EL (cell line): ENCODE results near the gene RAD54L.
A peak's percentile ranks its signal among the peaks of the same experiment; 100 is the strongest.
"Not testable (repeated sequence)": the region's sequence is repeated elsewhere in the genome, so short reads cannot be mapped to it uniquely, and the experiment has no call there.

Experiments
- DNase-seq: peaks from one replicate; pipeline ENCODE4 v3.0.0-alpha.2; 2016

The RAD54L gene

GRCh38 chr1:46242918-46243317 is 4.6 kb upstream of the RAD54L start:
- DNase-seq = no peak

DNA sequence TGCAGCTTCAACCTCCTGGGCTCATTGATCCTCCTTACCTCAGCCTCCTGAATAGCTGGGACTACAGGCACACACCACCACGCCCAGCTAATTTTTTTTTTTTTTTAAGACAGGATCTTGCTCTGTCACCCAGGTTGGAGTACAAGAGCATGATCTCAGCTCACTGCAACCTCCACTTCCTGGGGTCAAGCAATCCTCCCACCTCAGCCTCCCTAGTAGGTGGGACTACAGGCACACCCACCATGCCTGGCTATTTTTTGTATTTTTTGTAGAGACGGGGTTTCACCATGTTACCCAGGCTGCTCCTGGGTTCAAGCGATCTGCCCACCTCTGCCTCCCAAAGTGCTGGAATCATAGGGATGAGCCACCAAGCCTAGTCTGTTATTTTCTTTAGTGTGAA is 3.7 kb upstream of the RAD54L start:
- DNase-seq = not testable (repeated sequence)

DNA sequence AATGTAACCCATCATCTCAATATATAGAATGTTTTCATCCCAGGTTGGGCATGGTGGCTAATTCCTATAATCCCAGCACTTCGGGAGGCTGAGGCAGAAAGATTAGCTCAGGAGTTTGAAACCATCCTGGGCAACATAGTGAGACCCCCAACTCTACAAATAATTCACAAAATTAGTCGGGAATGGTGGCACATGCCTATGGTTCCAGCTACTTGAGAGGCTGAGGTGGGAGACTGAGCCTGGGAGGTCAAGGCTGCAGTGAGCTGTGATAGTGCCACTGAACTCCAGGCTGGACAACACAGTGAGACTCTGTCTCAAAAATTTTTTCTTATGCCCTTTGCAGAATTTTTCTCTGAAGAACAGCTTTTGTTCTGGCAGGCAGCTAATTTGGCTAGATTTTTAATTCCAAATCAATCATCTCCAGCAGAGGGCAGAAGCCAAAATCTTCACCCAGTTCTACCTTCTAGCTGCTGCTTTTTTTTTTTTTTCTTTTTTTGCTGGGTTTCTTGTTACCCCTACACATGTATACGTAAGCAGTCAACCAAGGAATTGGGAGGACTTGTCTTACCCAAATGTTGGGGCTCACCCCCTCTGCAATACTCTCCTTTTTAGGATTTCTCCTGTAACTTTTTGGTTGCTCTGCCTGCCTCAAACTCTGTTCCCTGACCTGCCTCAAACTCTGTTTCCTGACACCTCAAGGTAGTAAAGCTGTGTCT is 2.7 kb upstream of the RAD54L start:
- peak; percentile 26 for DNase-seq

DNA sequence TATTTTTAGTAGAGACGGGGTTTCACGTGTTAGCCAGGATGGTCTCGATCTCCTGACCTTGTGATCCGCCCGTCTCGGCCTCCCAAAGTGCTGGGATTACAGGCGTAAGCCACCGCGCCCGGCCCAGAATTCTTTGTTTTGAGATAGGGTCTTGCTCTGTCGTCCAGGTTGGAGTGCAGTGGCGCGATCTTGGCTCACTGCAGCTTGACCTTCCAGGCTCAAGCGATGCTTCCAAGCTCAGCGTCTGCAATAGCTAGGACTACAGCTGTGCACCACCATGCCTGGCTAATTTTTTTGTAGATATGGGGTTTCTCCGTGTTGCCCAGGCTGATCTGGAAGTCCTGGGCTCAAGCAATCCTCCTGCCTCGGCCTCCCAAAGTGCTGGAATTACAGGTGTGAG is 1.4 kb upstream of the RAD54L start:
- not testable (repeated sequence) for DNase-seq

- peak; percentile 67 for DNase-seq
Measured at GRCh38 chr1:46246548-46247435, 771 bp upstream of the RAD54L start.

DNA sequence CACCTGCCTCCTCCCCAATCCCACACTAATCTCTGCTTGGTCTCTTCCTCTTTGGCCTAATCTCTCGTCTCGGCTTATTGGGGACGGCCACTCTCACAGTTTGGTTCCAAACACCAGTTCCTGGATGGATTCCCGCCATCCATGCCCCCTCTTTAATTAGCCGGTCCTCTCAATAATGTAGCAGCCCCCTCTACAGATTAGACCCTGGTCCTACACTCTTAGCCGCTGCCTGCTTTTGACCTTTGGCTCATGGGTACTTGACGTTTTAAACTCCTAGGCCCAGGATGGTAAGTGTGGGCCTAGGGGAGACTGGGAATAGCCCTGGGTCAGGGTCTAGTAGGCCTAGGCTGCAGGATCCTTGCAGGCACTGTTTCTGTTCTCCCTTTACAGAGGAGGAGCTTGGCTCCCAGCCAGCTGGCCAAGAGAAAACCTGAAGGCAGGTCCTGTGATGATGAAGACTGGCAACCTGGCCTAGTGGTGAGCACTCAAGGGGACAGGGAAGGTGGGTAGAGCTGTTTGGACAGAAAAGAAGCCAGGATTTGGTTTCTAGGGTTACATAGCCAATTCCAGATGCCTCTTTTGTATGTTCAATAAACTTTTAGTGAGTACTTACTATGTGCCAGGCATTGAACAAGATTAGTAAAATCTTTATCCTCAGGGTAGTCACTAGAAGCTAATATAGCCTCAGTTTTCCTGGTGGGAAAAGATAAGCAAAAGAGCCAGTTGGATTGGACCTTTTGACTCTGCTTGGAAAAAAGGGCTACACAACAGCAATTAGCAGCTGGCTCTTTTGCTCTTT is 758 bp downstream of the RAD54L start:
- DNase-seq = peak; percentile 66

DNA sequence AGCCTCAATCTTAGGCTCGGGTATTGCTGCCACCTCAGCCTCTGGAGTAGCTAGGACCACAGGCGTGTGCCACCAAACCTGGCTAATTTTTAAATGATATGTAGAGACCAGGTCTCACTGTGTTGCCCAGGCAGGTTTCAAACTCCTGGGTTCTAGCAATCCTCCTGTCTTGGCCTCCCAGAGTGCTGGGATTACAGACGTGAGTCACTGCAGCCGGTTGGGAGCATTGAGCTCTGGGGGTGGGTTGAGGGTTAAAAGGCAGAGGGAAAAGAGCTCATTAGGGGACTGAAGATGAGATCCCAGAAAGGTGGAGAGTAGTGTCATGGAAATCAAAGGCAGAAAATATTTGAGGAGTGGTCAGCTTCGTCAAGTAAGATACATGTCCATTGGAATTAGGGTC is 7.1 kb downstream of the RAD54L start:
- DNase-seq = no peak

- no peak for DNase-seq
Measured at GRCh38 chr1:46256523-46256922, 9.0 kb downstream of the RAD54L start.

DNA sequence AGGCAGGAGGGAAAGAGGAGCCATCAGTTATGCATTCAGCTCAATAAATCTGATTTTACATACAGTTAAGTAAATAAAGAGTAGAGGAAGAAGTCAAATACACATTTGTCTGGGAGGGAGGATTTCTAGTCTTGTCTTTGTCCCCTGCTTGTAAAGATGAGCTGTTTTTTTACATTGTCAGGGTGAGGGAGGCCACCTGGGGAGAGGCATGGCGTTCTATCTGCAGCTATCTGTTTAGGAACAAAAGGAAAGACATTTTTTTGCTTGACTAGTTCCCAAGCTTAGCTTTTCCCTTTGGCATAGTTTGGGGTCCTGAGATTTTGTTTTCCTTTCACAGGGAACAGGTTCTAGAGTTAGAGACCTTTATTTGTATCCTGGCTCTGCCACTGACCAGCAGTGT is 14.9 kb downstream of the RAD54L start:
- DNase-seq = no peak

- no peak for DNase-seq
Measured at GRCh38 chr1:46263146-46263545, 15.6 kb downstream of the RAD54L start.

DNA sequence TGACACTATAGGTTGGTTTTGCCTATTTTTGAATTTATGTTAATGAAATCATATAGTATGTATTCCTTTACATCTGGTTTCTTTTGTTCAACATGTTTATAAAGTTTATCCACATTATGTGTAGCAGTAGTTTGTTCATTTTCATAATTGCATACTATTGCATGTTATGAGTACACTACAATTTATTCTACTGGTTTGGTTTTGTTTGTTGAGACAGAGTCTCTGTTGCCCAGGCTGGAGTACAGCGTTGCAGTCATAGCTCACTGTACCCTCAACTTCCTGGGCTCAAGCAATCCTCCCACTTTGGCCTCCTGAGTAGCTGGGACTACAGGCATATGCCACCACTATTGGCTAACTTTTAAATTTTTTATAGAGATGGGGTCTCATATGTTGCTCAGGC is 21.0 kb downstream of the RAD54L start:
- no peak for DNase-seq

GRCh38 chr1:46274225-46275029 is 26.9 kb downstream of the RAD54L start:
- no peak for DNase-seq

- no peak for DNase-seq
Measured at GRCh38 chr1:46275030-46275337, 27.4 kb downstream of the RAD54L start.

GRCh38 chr1:46277658-46278373 is 30.3 kb downstream of the RAD54L start:
- DNase-seq = no peak

GRCh38 chr1:46278807-46279206 is 31.2 kb downstream of the RAD54L start:
- DNase-seq = peak; percentile 26

GRCh38 chr1:46280092-46280491 is 32.5 kb downstream of the RAD54L start:
- DNase-seq = no peak

DNA sequence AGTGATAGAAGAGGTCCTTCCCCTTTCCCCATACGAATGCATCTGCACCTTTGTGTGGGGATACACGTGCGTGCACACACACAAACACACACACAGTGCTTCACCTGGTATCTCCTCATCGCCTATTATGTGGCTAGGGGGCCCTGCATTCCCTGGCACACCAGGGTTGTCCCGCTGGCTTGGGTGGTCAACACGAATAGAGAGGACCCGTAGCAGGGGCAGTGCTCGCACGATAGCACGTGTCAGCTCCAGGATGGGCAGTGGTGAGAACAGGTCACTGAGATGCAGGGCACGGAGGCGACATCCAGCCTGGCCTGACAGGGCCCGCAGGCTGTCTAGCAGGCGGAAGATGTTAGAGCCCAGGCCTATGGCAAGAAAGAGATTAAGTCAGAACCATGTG is 33.5 kb downstream of the RAD54L start:
- DNase-seq = no peak

DNA sequence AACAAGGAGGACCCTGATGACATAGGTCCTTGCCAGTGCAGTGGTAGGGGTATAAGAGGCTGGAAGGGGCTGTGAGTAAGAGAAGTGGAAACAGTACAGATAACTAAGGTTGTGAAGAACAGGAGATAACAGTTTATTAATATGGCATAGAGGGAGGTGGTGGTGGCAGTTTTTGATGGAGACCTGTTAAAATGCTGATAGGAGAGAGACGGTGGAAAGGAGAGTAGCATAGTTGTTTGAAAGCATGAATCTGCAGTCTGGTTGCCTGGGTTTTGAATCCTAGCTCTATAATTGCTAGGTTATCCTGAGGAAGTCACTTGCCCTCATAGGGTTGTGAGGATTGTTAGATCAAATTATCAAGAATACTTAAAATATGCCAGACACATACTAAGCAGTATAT is 36.5 kb downstream of the RAD54L start:
- DNase-seq = no peak

DNA sequence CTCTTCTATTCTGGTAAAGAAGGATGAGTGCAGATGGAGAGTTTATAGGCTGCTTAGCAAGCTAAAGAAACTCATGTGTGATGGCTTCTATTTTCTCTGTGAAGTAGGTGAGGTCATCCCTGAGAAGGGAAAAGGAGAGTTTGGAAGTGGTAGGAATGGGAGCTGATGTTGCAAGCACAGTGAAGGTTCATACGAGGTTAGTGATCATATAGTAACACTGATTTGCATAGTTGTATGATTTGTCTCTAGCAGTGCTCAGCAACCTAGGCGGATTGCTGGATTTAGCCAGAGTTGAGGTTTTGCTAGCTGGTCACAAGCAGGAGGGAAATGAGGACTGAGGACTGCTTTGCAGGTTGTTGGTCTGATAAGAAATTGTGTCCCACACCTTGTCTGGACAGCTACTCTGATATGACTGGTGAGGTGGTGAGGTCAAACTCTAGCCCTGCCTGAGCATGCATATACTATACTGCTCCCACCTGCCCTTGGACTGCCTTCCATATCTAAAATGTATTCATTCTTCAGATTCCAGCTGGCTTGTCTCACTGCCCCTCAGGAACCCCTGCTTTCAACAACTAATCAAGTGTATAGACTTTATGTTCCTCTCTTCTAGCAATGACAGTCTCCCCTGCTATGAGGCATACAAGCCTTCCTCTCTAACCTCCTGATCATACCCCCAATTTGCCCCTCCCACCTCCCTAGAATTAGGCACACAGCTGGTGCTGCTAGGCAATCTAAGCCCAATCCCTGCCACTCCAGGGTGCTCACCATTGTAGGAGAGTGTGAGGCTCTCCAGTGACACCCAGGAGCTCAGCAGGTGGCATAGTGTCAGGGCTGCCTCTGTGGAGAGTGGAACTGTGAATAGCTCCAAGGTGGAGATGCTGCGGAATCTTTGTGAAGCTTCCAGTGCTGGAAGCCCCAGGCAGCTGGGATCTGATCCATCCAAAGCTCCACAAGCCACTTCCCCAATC is 37.3 kb downstream of the RAD54L start:
- DNase-seq = peak; percentile 44

- DNase-seq = no peak
Measured at GRCh38 chr1:46285730-46286477, 38.3 kb downstream of the RAD54L start.
